IPS DF 6.9 (cell line): ENCODE measurements around the gene OXSR1.
"Not testable (repeated sequence)": the region's sequence is repeated elsewhere in the genome, so short reads cannot be mapped to it uniquely, and the experiment has no call there.

ENCODE experiments used
- DNase-seq: peaks from one replicate; pipeline ENCODE4 v3.0.0-alpha.2; 2013; ENCODE audit warnings: low read depth, low spot score
- H3K27ac ChIP-seq: one replicate; pipeline ENCODE4 v1.5.1; 2013; ENCODE audit warnings: low read length, control low read depth
- H3K27me3 ChIP-seq: 2 replicates; pipeline ENCODE4 v1.6.1; 2013; ENCODE audit warnings: mild to moderate bottlenecking, low read length; ENCODE audit not compliant: control insufficient read depth, insufficient read depth
- H3K36me3 ChIP-seq: 2 replicates; pipeline ENCODE4 v1.6.1; 2013; ENCODE audit warnings: low read length; ENCODE audit not compliant: control insufficient read depth, insufficient read depth
- H3K4me1 ChIP-seq: 2 replicates; pipeline ENCODE4 v1.6.1; 2013; ENCODE audit warnings: low read length; ENCODE audit not compliant: control insufficient read depth, insufficient read depth
- H3K4me3 ChIP-seq: 2 replicates; pipeline ENCODE4 v1.5.1; 2013; ENCODE audit warnings: mild to moderate bottlenecking, low read length
- H3K9me3 ChIP-seq: 2 replicates; pipeline ENCODE4 v1.6.1; 2013; ENCODE audit warnings: low read length, inconsistent platforms; ENCODE audit not compliant: control insufficient read depth, insufficient read depth
- WGBS: extraction: QIAGEN DNeasy Blood & Tissue Kit; methylation state at CpG from one replicate; pipeline ENCODE4 v1.1.7; 2013; ENCODE audit warnings: mixed read lengths, missing lambda C conversion rate; ENCODE audit not compliant: insufficient read length, insufficient coverage; 5-methylcytosine and 5-hydroxymethylcytosine counted together

Gene OXSR1

GRCh38 chr3:38226273-38226672 lies 60.9 kb downstream of the OXSR1 start:
- H3K27ac ChIP-seq: no peak overlapping the region
- H3K9me3 ChIP-seq: no peaks in the 10 kb centered on the region
- WGBS: no CpG with 5 or more reads among the region's 2 CpGs
- no peak for DNase-seq
- no peaks in the 10 kb centered on the region for H3K27me3 ChIP-seq
- H3K36me3 ChIP-seq: no peaks in the 10 kb centered on the region; the same call in 1 of the 2 replicates
- H3K4me1 ChIP-seq: no peaks in the 10 kb centered on the region
- no peak overlapping the region for H3K4me3 ChIP-seq

DNA sequence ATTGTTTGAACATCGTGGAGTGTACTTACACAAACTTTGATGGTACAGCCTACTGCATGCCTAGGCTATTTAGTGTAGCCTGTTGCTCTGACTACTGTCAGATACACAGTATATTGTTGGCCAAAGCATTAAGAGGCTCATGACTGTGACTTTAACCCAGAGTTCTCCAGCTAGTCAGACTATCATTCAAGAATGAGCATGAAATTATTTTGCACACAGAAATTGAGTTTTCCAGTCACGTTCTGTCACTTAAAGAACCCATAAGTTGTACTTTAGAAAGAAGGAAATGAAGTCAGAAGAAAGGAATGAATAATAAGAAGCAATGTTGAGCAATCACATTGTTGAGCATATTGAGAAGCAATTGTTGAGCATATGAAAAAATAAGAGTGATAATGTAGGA lies 62.7 kb downstream of the OXSR1 start:
- Histone ChIP-seq H3K36me3 (no peaks in the 10 kb centered on the region; the same call in 1 of the 2 replicates), H3K27me3 (no peaks in the 10 kb centered on the region), H3K4me3 (no peak overlapping the region), H3K9me3 (no peaks in the 10 kb centered on the region), H3K27ac (no peak overlapping the region), H3K4me1 (no peaks in the 10 kb centered on the region)
- no CpG with 5 or more reads among the region's 2 CpGs for WGBS
- no peak for DNase-seq

GRCh38 chr3:38229036-38229435 lies 63.7 kb downstream of the OXSR1 start:
- Histone ChIP-seq H3K4me1 (no peaks in the 10 kb centered on the region), H3K4me3 (no peak overlapping the region), H3K27ac (no peak overlapping the region), H3K36me3 (no peaks in the 10 kb centered on the region; the same call in 1 of the 2 replicates), H3K9me3 (no peaks in the 10 kb centered on the region), H3K27me3 (no peaks in the 10 kb centered on the region)
- DNase-seq: no peak
- WGBS: no CpG with 5 or more reads among the region's 1 CpG

GRCh38 chr3:38232701-38233100 lies 67.4 kb downstream of the OXSR1 start:
- no peak for DNase-seq
- H3K36me3 ChIP-seq: no peaks in the 10 kb centered on the region; the same call in 1 of the 2 replicates
- no peak overlapping the region for H3K27ac ChIP-seq
- no peaks in the 10 kb centered on the region for H3K4me1 ChIP-seq
- H3K9me3 ChIP-seq: no peaks in the 10 kb centered on the region
- WGBS: no CpG with 5 or more reads among the region's 2 CpGs
- H3K27me3 ChIP-seq: no peaks in the 10 kb centered on the region
- no peak overlapping the region for H3K4me3 ChIP-seq

- Histone ChIP-seq H3K36me3 (no peaks in the 10 kb centered on the region), H3K4me3 (no peak overlapping the region), H3K4me1 (no peaks in the 10 kb centered on the region), H3K27ac (no peak overlapping the region), H3K9me3 (no peaks in the 10 kb centered on the region), H3K27me3 (no peaks in the 10 kb centered on the region)
- DNase-seq: no peak
Measured at GRCh38 chr3:38235466-38235865, 70.1 kb downstream of the OXSR1 start.

- no CpG with 5 or more reads among the region's 2 CpGs for WGBS
- no peaks in the 10 kb centered on the region for H3K36me3 ChIP-seq
Measured at GRCh38 chr3:38238416-38239008, 73.2 kb downstream of the OXSR1 start.

GRCh38 chr3:38242812-38243211 lies 77.5 kb downstream of the OXSR1 start:
- not testable (repeated sequence) for H3K27me3 ChIP-seq, H3K4me1 ChIP-seq, H3K36me3 ChIP-seq, H3K9me3 ChIP-seq, DNase-seq, H3K27ac ChIP-seq, H3K4me3 ChIP-seq
- no CpG with 5 or more reads among the region's 4 CpGs for WGBS

More at GRCh38 chr3:38238416-38239008, 73.2 kb downstream of the OXSR1 start:
- H3K4me1 ChIP-seq: no peaks in the 10 kb centered on the region
- H3K27me3 ChIP-seq: no peaks in the 10 kb centered on the region
- no peak for DNase-seq
- H3K27ac ChIP-seq: no peak overlapping the region
- no peaks in the 10 kb centered on the region for H3K9me3 ChIP-seq
- no peak overlapping the region for H3K4me3 ChIP-seq

DNA sequence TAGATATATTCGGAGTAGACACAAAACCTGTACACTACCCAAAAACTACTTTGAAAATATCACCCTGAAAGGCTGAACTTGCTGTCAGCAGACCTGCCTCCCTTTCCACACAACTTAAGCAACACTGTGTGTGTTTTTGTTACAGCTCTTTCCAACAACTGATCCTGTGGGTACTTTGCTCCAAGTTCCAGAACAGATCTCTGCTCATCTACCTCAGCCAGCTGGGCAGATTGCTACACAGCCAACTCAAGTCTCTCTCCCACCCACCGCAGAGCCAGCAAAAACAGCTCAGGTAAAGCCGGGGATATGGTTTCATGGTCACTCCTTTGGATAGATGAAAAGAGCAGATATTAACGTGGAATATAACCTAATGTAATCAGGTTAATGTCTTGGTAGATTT lies 80.6 kb downstream of the OXSR1 start:
- no peaks in the 10 kb centered on the region for H3K9me3 ChIP-seq
- DNase-seq: no peak
- no peak overlapping the region for H3K27ac ChIP-seq
- H3K27me3 ChIP-seq: no peaks in the 10 kb centered on the region
- WGBS: no CpG with 5 or more reads among the region's 4 CpGs
- H3K4me1 ChIP-seq: no peaks in the 10 kb centered on the region
- peaks cover 2% of the 10 kb centered on the region; the same call in 1 of the 2 replicates for H3K36me3 ChIP-seq
- H3K4me3 ChIP-seq: no peak overlapping the region

DNA sequence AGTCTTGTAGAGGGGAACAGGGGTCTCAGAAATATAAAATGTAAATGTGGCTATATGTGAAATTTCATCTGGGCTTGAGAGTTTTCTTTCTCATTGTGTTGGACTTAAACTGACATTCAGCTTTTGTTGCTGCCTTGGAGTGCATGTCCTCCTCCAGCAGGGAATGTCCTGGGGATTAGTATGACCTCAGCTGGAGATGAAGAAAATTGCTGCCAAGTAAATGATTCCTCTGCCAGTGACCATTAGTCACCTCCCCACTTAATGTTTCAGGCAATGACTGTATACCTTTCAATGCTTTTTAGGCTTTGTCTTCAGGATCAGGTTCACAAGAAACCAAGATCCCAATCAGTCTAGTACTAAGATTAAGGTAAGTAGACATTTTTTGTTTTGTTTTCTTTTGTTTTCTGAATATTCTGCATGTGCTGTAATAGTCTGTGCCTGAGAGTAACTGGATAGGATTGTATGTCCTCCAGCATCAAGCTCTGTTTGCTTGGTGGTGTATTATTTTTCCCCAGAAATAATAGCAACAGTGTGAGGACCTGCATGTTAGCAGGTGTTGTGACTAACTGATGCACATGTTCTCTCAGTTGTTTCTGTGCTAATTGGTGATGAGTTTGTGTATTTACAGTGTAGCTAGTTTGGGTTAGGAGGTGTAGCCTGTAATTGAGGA lies 82.2 kb downstream of the OXSR1 start:
- no peak for DNase-seq

DNA sequence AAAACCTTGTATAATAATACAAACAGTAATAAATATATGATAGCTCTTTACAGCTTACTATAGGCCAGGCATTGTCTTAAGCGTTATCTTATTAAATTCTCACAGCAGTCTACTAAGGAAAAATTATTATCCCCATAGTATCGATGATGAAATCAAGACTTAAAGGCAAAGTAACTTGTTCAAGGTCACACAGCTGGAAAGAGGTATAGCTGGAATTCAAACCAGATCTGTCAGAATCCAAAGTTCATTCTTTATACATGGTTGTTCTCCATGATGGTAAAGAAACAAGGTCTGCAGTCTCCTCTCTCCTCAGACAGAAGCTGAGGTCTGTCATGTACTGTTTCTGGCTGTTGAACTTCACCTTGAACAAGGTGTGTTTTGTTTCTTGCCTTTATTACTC lies 84.9 kb downstream of the OXSR1 start:
- no CpG with 5 or more reads among the region's 2 CpGs for WGBS
- H3K4me3 ChIP-seq: no peak overlapping the region
- peaks cover 11% of the 10 kb centered on the region; the same call in 1 of the 2 replicates for H3K36me3 ChIP-seq

More for the DNA sequence above, 82.2 kb downstream of the OXSR1 start:
- Histone ChIP-seq H3K4me3 (no peak overlapping the region), H3K27ac (no peak overlapping the region), H3K9me3 (no peaks in the 10 kb centered on the region), H3K36me3 (peaks cover 4% of the 10 kb centered on the region; the same call in 1 of the 2 replicates), H3K27me3 (0 out of 2 replicates have a peak, but pooled peaks cover 1% of the 10 kb centered on the region), H3K4me1 (no peaks in the 10 kb centered on the region)

DNA sequence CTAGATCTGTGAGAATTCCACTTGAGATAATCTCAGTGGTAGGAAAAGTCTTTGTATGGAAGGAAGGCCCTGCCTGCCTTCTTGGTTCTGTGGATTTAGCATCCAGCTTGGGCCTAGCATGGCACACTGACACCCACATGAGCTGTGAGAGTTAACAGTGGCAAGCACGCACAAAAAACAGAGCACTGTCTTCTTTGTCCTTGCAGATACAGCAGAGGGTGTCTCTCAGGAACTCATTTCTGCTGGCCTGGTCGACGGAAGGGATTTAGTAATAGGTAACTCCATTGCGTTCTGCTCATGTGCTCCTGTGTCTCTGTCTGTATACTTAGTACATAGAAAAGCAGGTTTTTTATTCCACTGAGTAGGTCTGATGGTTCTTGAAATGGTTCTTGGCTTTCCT lies 85.9 kb downstream of the OXSR1 start:
- Histone ChIP-seq H3K9me3 (no peaks in the 10 kb centered on the region), H3K27ac (no peak overlapping the region), H3K27me3 (0 out of 2 replicates have a peak, but pooled peaks cover 1% of the 10 kb centered on the region), H3K36me3 (peaks cover 11% of the 10 kb centered on the region; the same call in 1 of the 2 replicates), H3K4me3 (no peak overlapping the region), H3K4me1 (no peaks in the 10 kb centered on the region)
- DNase-seq: no peak
- WGBS: no CpG with 5 or more reads among the region's 4 CpGs

More for the DNA sequence above, 84.9 kb downstream of the OXSR1 start:
- H3K27ac ChIP-seq: no peak overlapping the region
- no peak for DNase-seq
- 0 out of 2 replicates have a peak, but pooled peaks cover 1% of the 10 kb centered on the region for H3K27me3 ChIP-seq
- no peaks in the 10 kb centered on the region for H3K4me1 ChIP-seq
- no peaks in the 10 kb centered on the region for H3K9me3 ChIP-seq
